ENCODE results near the gene TSFM. TPM values are rescaled to one million over a fixed set of nuclear protein-coding genes. Genes with fewer than 3 reads are reported as not detected.
"Not testable (repeated sequence)": the region's sequence is repeated elsewhere in the genome, so short reads cannot be mapped to it uniquely, and the experiment has no call there.

TSFM gene
- total RNA-seq, 1 donor from 2014 or later: 24.3 TPM

- intact Hi-C loops (cut with DNase I): no loop called here
- no peaks in the 10 kb centered on the region for H3K27me3 ChIP-seq
- no peak for ATAC-seq
- no peaks in the 10 kb centered on the region for H3K9me3 ChIP-seq
- H3K4me3 ChIP-seq: no peak overlapping the region
- H3K36me3 ChIP-seq: peaks cover 34% of the 10 kb centered on the region
- peak; percentile 42 for DNase-seq
- no peak for TF ChIP-seq CTCF (IDR thresholded peaks at IDR 0.05)
- peaks cover 26% of the 10 kb centered on the region for H3K4me1 ChIP-seq
- H3K27ac ChIP-seq: peak overlapping the region; percentile 11
Observed at GRCh38 chr12:57815177-57816000, 32.8 kb downstream of the TSFM start.

GRCh38 chr12:57816001-57816854 lies 33.6 kb downstream of the TSFM start:
- Histone ChIP-seq H3K4me3 (no peak overlapping the region), H3K27me3 (no peaks in the 10 kb centered on the region), H3K4me1 (peaks cover 26% of the 10 kb centered on the region), H3K36me3 (peaks cover 34% of the 10 kb centered on the region), H3K9me3 (no peaks in the 10 kb centered on the region), H3K27ac (peak overlapping the region; percentile 70)
- no peak for TF ChIP-seq CTCF (IDR thresholded peaks at IDR 0.05)
- DNase-seq (peak; percentile 54), ATAC-seq (no peak)
- intact Hi-C loops (cut with DNase I): no loop called here

GRCh38 chr12:57816855-57817151 lies 34.2 kb downstream of the TSFM start:
- no peak for TF ChIP-seq CTCF (IDR thresholded peaks at IDR 0.05)
- peak; percentile 92 for ATAC-seq
- no peak overlapping the region for H3K4me3 ChIP-seq
- no peaks in the 10 kb centered on the region for H3K9me3 ChIP-seq
- H3K36me3 ChIP-seq: peaks cover 38% of the 10 kb centered on the region
- H3K4me1 ChIP-seq: peaks cover 26% of the 10 kb centered on the region
- no peaks in the 10 kb centered on the region for H3K27me3 ChIP-seq
- H3K27ac ChIP-seq: peak overlapping the region; percentile 70
- intact Hi-C loops (cut with DNase I): no loop called here
- no peak for DNase-seq

GRCh38 chr12:57817261-57817989 lies 34.8 kb downstream of the TSFM start:
- H3K4me3 ChIP-seq: no peak overlapping the region
- intact Hi-C loops (cut with DNase I): no loop called here
- ATAC-seq (no peak), DNase-seq (no peak)
- H3K27me3 ChIP-seq: no peaks in the 10 kb centered on the region
- TF ChIP-seq CTCF (IDR thresholded peaks at IDR 0.05): no peak
- no peaks in the 10 kb centered on the region for H3K9me3 ChIP-seq
- H3K27ac ChIP-seq: peak overlapping the region; percentile 70
- H3K4me1 ChIP-seq: peaks cover 26% of the 10 kb centered on the region
- H3K36me3 ChIP-seq: peaks cover 42% of the 10 kb centered on the region

GRCh38 chr12:57817990-57818331 lies 35.4 kb downstream of the TSFM start:
- H3K27ac ChIP-seq: peak overlapping the region; percentile 70
- H3K27me3 ChIP-seq; H3K9me3 ChIP-seq; H3K4me3 ChIP-seq; DNase-seq; ATAC-seq; intact Hi-C loops (cut with DNase I): not testable (repeated sequence)
- peaks cover 42% of the 10 kb centered on the region for H3K36me3 ChIP-seq
- peaks cover 30% of the 10 kb centered on the region for H3K4me1 ChIP-seq

- Histone ChIP-seq H3K4me1 (peaks cover 30% of the 10 kb centered on the region), H3K36me3 (peaks cover 58% of the 10 kb centered on the region)
- H3K27me3 ChIP-seq; intact Hi-C loops (cut with DNase I); H3K9me3 ChIP-seq; H3K4me3 ChIP-seq; DNase-seq; ATAC-seq; H3K27ac ChIP-seq: not testable (repeated sequence)
Observed at GRCh38 chr12:57820119-57820518, 37.5 kb downstream of the TSFM start.

GRCh38 chr12:57821015-57821414 lies 38.4 kb downstream of the TSFM start:
- intact Hi-C loops (cut with DNase I); H3K4me3 ChIP-seq; H3K9me3 ChIP-seq; H3K27me3 ChIP-seq; ATAC-seq; DNase-seq: not testable (repeated sequence)
- H3K4me1 ChIP-seq: peaks cover 21% of the 10 kb centered on the region
- H3K27ac ChIP-seq: peak overlapping the region; percentile 36
- peaks cover 67% of the 10 kb centered on the region for H3K36me3 ChIP-seq
